SU-DHL-6 (cell line): ENCODE data around the gene LITAFD.
"Not testable (repeated sequence)": the region's sequence is repeated elsewhere in the genome, so short reads cannot be mapped to it uniquely, and the experiment has no call there.

Experiments
- H2AFZ ChIP-seq: fragments of 200-600 bp; sonication (generic); 2 replicates; pipeline ENCODE4 v1.6.1; 2014; ENCODE audit warnings: low read depth, mild to moderate bottlenecking, moderate library complexity, mixed read lengths, antibody characterized with exemption, low read length; ENCODE audit not compliant: severe bottlenecking
- H3F3A ChIP-seq: fragments of 200-600 bp; shearing (Covaris generic); 2 replicates; pipeline ENCODE4 v1.6.0; 2016; ENCODE audit warnings: antibody characterized with exemption, mild to moderate bottlenecking; ENCODE audit not compliant: insufficient read depth
- H3K27ac ChIP-seq: fragments of 200-600 bp; sonication (generic); 2 replicates; pipeline ENCODE4 v1.5.1; 2016; ENCODE audit warnings: low read depth, mild to moderate bottlenecking, low read length, moderate library complexity, mixed read lengths
- H3K27me3 ChIP-seq: fragments of 200-600 bp; sonication (generic), shearing (Covaris generic); 2 replicates; pipeline ENCODE4 v1.6.0; 2014; ENCODE audit warnings: mild to moderate bottlenecking, low read length
- H3K36me3 ChIP-seq: fragments of 200-600 bp; sonication (generic); 2 replicates; pipeline ENCODE4 v1.6.1; 2014; ENCODE audit warnings: mild to moderate bottlenecking, low read length, mixed read lengths
- H3K4me2 ChIP-seq: fragments of 300-600, 200-600 bp; shearing (Covaris generic), sonication (generic); 2 replicates; pipeline ENCODE4 v1.6.0; 2014; ENCODE audit warnings: low read length, low read depth, mild to moderate bottlenecking; ENCODE audit not compliant: poor library complexity, severe bottlenecking
- H3K4me3 ChIP-seq: fragments of 200-600 bp; sonication (generic); 2 replicates; pipeline ENCODE4 v1.5.1; 2014; ENCODE audit warnings: antibody characterized with exemption, low read length, mild to moderate bottlenecking, mixed read lengths; ENCODE audit not compliant: insufficient read depth, poor library complexity, severe bottlenecking
- H3K79me2 ChIP-seq: fragments of 200-600 bp; sonication (generic); 2 replicates; pipeline ENCODE4 v1.6.1; 2014; ENCODE audit warnings: mild to moderate bottlenecking, low read length, moderate library complexity; ENCODE audit not compliant: insufficient read depth
- H3K9ac ChIP-seq: fragments of 200-600 bp; sonication (generic); 2 replicates; pipeline ENCODE4 v1.7.0; 2014; ENCODE audit warnings: mild to moderate bottlenecking, low read length
- H3K9me2 ChIP-seq: fragments of 200-600 bp; sonication (generic); replicated peaks from 2 replicates; pipeline ENCODE4 v1.6.1; 2014; ENCODE audit warnings: low read length; ENCODE audit not compliant: insufficient read depth
- H3K9me3 ChIP-seq: fragments of 200-600 bp; sonication (generic); 2 replicates; pipeline ENCODE4 v1.6.1; 2014; ENCODE audit warnings: low read length, mixed read lengths; ENCODE audit not compliant: insufficient read depth
- H4K20me1 ChIP-seq: fragments of 200-600 bp; sonication (generic); 2 replicates; pipeline ENCODE4 v1.6.1; 2014; ENCODE audit warnings: low read depth, mild to moderate bottlenecking, antibody characterized with exemption, low read length, moderate library complexity, mixed read lengths
- EZH2phosphoT487 ChIP-seq: fragments of 200-600 bp; sonication (generic), shearing (Covaris generic); conservative IDR thresholded peaks from 2 replicates; pipeline ENCODE4 v1.6.1; 2018; ENCODE audit warnings: mild to moderate bottlenecking, antibody characterized with exemption, low read length, moderate library complexity, mixed read lengths
- TF ChIP-seq, protein P1 (sequence below): fragments of 200-600 bp; sonication (generic); IDR thresholded peaks from one replicate; pipeline ENCODE4 v1.5.1; 2017; ENCODE audit warnings: antibody characterized with exemption, mild to moderate bottlenecking, low read length, moderate library complexity; ENCODE audit not compliant: insufficient read depth, poor library complexity, severe bottlenecking

The LITAFD gene

DNA sequence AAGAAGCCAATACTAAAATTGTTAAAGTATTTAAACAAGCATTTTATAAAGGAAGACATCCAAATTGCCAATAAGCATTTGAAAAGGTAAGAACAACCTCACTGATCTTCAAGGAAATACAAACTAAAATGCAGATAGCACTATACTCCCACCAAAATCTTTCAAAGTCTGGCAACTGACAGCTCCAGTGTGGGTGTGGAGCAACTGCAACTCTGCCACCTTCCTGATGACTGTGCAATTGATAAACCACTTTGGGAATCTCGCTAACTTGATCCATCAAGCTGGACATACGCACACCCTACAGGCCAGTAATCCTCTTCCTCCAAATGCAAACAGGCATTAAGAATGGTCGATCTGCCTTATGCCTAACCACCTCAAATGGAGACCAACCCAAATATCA lies 31.9 kb downstream of the LITAFD start:
- Histone ChIP-seq H3K9me2 (no peaks in the 10 kb centered on the region), H4K20me1 (peaks cover 10% of the 10 kb centered on the region), H3K9ac (no peak overlapping the region), H3K27me3 (no peaks in the 10 kb centered on the region), H3K9me3 (no peaks in the 10 kb centered on the region), H3K4me2 (no peak overlapping the region), H3K27ac (no peak overlapping the region), H3K36me3 (peaks cover 53% of the 10 kb centered on the region), H3F3A (no peaks in the 10 kb centered on the region; the same call in 1 of the 2 replicates), H3K4me3 (no peak overlapping the region), H3K79me2 (peaks cover 36% of the 10 kb centered on the region; the same call in 1 of the 2 replicates), H2AFZ (no peak overlapping the region)
- TF ChIP-seq, protein P1, sequence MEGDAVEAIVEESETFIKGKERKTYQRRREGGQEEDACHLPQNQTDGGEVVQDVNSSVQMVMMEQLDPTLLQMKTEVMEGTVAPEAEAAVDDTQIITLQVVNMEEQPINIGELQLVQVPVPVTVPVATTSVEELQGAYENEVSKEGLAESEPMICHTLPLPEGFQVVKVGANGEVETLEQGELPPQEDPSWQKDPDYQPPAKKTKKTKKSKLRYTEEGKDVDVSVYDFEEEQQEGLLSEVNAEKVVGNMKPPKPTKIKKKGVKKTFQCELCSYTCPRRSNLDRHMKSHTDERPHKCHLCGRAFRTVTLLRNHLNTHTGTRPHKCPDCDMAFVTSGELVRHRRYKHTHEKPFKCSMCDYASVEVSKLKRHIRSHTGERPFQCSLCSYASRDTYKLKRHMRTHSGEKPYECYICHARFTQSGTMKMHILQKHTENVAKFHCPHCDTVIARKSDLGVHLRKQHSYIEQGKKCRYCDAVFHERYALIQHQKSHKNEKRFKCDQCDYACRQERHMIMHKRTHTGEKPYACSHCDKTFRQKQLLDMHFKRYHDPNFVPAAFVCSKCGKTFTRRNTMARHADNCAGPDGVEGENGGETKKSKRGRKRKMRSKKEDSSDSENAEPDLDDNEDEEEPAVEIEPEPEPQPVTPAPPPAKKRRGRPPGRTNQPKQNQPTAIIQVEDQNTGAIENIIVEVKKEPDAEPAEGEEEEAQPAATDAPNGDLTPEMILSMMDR = no peak
- TF ChIP-seq EZH2phosphoT487 = no peak

DNA sequence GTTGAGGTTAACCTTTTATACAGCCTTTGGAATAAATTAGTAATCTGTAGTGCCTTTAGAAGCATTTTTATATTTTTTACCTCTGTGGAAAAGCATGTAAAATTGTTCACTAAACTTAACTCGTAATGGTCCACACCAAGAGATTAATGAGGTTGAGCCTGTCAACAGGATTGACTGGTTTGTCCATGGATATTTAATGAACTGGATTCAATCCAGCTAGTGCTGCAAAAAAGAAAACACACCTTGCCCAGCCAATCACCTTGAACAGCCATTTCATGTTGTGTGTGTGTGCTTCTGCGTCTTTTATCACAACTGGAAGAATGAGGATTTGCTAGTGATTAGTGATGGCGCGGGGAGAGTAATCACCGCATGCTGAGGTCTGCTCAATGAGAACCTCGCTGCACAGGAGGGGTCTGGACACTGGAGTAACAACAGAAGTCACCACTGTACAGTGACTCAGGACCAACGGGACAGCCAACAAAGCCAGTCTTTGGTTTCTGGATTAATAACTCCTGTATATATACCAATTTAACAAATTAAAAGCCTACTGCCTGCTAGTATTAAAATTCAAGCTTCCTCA lies 33.7 kb downstream of the LITAFD start:
- H3K4me2 ChIP-seq = no peak overlapping the region
- H3K9me3 ChIP-seq = no peaks in the 10 kb centered on the region
- peaks cover 59% of the 10 kb centered on the region for H3K36me3 ChIP-seq
- peaks cover 35% of the 10 kb centered on the region; the same call in 1 of the 2 replicates for H3K79me2 ChIP-seq
- H2AFZ ChIP-seq = no peak overlapping the region
- no peaks in the 10 kb centered on the region for H3K27me3 ChIP-seq
- H3K4me3 ChIP-seq = no peak overlapping the region
- TF ChIP-seq EZH2phosphoT487 = no peak
- TF ChIP-seq, protein P1 = no peak
- no peak overlapping the region for H3K9ac ChIP-seq
- H3K27ac ChIP-seq = no peak overlapping the region
- H4K20me1 ChIP-seq = peaks cover 10% of the 10 kb centered on the region
- no peaks in the 10 kb centered on the region; the same call in 1 of the 2 replicates for H3F3A ChIP-seq
- no peaks in the 10 kb centered on the region for H3K9me2 ChIP-seq

DNA sequence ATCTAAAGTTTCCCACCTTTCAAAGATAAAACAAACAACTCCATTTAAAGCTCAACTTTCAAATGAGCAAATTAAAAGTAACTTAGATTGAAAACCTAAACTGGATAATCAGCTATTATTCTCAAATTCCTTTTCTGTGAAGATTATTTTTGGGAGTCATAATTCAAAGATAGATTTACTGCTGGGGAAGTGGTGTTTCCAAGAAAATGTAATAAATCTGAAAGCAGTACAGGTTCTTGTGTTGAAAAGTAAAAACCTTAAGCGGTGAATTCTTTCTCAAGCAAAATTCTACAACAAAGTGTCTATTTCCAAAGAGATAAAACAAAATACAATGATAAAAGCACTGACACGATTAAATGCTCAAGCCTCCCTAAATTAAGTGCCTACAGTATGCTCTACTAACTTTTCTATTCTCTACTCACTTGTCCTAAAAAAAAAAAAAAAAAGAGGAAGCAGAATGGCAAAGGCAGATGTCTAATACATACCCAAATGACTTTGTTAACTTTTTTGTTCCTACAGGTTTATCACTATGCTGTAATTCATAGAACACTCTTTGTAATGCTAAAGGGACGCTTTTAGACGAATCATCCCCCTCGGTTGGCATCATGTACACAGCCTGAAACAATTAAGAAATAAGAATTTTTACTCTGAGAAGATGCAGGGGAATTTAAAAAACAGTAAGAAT lies 34.5 kb downstream of the LITAFD start:
- Histone ChIP-seq H4K20me1 (peaks cover 4% of the 10 kb centered on the region; the same call in 1 of the 2 replicates), H3K9me2 (no peaks in the 10 kb centered on the region), H3K79me2 (peaks cover 26% of the 10 kb centered on the region; the same call in 1 of the 2 replicates), H3K27ac (no peak overlapping the region), H3K36me3 (peaks cover 59% of the 10 kb centered on the region), H3K27me3 (no peaks in the 10 kb centered on the region), H3K9ac (no peak overlapping the region), H3K4me3 (no peak overlapping the region), H2AFZ (no peak overlapping the region), H3F3A (no peaks in the 10 kb centered on the region; the same call in 1 of the 2 replicates), H3K4me2 (no peak overlapping the region), H3K9me3 (no peaks in the 10 kb centered on the region)
- no peak for TF ChIP-seq EZH2phosphoT487
- TF ChIP-seq, protein P1 = no peak

DNA sequence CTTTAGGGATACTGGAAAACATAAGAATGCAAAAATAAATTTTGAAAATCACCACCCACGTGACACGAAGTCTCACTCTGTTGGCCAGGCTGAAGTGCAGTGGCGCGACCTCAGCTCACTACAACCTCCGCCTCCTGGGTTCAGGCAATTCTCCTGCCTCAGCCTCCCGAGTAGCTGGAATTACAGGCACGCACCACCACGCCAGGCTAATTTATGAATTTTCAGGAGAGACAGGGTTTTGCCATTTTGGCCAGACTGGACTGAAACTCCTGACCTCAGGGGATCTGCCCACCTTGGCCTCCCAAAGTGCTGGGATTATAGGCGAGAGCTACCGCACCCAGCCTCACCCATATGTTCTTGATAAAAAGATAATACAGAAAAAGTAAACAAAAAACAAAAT lies 35.2 kb downstream of the LITAFD start:
- not testable (repeated sequence) for H3K27ac ChIP-seq, H3K9ac ChIP-seq, H3K9me3 ChIP-seq, H3K9me2 ChIP-seq, H3K4me2 ChIP-seq, H3F3A ChIP-seq, H3K27me3 ChIP-seq, H3K4me3 ChIP-seq, H2AFZ ChIP-seq, H4K20me1 ChIP-seq
- H3K79me2 ChIP-seq = peaks cover 24% of the 10 kb centered on the region; the same call in 1 of the 2 replicates
- H3K36me3 ChIP-seq = peaks cover 61% of the 10 kb centered on the region
